ENCODE results near the gene MTMR2.

The MTMR2 gene

DNA sequence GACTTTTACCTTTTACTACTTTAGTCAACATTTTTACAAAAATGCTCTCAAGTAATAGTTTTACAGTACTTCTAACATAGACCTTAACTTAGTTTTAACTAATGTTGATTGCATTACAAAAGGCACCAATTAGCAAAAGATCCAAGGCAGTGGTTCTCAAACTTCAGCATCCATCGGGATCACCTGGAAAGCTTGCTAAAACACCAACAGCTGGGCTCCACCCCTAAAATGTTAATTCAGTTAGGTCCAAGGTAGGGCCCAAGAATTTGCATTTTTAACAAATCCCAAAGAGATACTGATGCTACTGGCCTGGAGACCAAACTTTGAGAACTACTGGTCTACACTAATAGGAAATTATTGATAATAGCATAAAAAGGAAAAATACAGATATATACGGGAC, 5.9 kb downstream of the MTMR2 start:
- DNase-seq (ENCODE audit: low read depth) = no peak

DNA sequence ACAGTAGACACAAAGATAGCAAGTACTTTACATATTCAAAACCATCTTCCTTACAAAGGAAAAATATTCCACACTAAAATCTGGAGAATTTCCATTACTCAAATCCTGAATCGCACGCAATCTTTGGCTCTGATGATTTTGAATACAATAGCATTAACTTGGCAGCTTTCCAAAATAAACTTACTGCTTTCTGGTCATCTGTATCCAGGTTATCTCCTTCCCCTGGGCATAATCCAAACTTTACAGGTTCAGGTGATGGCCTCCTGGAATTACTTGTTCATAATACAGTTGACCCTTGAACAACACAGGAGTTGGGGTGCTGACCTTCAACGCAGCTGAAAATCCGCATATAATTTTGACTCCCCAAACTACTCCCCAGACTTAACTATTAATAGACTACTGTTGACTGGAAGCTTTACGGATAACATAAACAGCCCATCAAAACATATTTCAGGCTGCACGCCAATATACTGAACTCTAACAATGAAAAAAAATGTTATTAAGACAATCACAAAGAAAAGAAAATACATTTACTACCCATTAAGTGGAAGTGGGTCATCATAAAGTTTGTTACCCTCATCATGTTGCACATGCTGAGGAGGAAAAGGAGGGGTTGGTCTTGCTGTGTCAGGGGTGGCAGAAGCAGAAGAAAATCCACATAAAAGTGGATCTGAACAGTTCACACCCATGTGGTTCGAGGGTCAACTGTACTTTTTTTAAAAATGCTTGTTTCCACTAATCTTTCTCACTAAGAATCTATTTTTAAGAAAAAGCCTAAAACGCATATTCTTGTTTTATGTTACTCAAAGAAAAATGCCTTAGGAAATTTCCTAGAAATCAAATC, 6.5 kb downstream of the MTMR2 start:
- no peak for DNase-seq (ENCODE audit: low read depth)

DNA sequence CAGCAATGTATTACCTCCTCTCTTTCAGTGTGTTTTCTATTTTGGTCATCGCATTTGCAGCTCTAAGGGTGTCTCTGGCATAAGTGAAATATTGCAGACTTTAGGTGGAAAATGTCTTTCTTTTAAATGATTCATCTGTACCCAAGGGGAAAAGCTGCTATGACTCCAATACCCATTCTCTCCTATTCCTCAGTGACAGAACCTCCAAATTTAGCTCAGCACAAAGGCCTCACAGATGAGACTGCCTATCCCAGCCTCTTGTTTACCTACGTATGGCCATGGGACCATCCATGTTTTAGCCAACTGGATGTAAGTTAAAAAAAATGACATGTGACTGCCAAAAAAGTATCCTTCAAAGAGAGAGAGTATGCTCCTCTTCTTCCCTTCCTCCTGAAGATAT, 7.9 kb downstream of the MTMR2 start:
- no peak for DNase-seq (ENCODE audit: low read depth)

DNA sequence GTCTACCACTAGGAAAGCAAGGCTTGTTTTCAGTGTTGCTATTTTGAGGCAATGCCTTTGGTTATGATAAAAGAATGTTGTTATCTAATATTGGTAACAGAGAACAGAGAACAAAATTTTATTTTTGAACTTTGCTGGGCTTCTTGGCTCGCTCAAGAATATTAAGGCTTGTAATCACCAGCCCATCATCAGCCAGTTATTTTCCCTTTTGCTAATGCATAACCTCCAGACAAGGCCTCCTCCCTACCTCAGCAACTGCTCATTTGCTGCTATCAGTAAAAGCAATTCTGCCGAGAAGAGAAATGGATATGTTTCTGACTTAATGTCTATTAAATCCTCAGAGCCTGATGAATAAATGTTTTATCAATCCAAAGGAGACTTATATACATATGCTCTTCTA, 8.9 kb downstream of the MTMR2 start:
- DNase-seq (ENCODE audit: low read depth) = no peak

DNA sequence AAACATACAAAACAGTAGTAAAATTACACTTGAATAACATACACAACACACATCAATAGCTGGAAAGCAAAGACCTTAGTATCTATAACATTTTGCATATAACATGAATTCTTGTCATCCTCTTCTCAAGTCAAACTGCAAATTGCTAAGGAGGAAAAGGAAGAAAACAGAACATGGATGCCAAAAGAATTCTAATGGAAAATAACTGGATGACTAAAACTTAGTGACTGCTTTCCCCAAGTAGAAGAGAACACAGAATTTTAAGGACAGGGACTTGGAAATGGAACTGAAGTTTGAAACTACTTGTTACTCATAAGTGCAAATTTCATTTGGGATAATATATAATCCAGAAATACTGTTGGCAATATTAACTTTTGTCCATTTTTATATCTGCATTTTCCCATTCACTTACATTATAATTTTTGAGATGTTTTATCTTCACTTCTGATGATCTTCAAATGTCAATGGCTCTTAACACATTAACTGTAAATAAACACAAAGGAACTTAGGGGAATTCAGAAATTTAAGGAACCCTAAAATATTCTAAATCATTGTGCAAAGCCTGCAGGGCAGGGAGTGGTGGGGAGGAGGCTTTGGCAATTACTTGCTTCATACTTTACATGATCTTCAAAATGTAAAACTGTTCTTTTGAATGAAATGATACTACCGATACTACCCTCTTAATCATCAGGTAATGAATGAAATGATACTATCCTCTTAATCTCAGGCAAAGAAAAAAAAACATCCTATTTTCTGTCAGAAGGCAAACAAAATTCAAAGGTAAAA, 9.9 kb downstream of the MTMR2 start:
- no peak for DNase-seq (ENCODE audit: low read depth)

DNA sequence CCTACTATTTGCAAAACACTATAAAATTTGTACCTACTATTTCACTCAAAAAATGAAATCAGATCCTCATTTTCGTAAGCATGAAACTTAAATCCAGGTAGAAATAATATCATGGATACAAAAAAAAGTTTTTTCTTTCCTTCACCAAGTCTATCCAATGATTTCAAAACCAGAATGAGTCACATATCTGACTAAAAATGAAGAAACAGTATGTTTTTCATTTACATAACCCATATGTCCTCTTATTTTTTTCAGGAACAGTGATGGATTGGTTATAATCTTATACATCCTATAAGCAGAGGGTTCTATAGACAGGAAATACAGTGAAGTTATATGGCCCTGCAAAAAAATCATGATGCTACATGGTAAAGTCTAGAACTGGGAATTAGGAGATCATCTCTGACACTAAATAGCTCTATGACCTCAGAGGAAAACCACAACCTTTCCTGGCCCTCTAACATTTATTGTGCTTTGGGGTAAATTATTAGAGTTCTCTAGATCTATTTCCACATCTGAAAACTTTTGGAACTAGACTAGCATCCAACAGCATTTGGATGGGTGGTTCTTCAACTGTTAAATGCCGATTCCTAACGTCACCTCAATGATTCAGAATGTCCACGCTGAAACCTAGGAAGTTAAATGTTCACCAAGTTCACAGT, 10.9 kb downstream of the MTMR2 start:
- no peak for DNase-seq (ENCODE audit: low read depth)

DNA sequence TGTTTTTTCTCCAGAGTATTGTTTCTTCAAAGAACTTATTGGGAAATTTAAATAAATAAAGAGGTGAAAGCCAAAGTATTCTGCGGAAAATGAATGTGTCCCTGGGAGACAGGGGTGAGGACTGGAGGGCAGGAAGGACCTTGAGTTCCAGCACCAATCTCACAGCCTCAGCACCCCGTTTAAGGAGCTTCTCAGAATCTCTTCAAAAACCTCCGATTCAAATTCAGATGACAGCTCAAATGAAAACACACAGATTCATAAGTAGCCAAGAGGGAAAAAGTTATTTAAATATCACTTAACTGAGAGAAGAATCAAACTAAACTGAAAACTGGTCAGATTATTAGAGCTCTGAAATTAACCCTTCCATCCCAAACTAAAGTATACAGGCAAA, 12.5 kb downstream of the MTMR2 start:
- no peak for DNase-seq (ENCODE audit: low read depth)

DNA sequence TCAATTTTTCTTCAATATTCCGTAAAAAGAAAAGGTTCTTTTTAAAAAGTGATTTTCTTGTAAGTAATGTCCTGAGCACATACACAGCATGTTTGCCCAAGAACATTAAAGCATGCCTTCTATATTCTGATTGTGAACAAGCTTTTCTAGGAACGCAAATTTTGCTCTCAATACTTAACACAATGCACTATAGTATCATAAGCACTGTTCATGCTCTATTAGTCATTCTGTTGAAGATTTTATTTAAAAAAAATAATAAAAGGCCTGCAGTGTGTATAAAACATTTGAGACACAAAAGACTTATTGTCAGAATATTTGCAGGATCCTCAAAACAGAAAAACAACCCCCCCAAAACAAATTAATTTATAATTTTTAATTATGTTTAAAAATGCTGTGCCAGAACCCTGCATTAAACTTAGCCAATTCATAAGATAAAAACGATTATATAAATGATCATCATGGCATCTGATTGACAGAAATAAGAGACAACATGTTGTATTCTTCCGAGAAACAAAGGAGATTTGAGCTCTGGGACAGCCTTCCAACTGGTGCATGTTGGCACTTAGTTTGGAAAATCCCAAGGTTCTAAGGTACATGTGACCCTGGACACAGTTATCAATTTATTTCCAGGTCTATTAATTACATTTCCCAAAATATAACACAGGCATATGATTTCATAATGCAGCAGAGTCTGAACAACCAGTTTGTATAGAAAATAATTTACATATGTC, 13.1 kb downstream of the MTMR2 start:
- no peak for DNase-seq (ENCODE audit: low read depth)

DNA sequence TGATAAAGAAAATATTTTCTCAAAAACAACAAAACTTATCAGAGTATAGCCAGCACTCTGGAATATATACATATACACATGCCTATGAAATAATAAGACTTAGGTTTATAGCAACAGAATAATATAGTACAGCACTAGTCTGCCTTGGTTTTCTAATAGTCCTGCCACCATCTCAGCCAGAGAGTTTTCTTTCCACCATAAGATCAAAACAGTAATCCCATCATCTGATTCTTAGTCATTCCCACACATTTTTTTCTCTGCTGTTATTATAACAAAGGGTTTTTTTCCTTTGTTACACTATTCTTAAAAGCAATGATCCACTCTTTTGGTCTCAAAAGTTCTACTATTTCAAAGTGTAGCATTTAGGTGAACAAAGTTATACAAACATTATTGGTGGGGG, 15.1 kb downstream of the MTMR2 start:
- DNase-seq (ENCODE audit: low read depth) = no peak

DNA sequence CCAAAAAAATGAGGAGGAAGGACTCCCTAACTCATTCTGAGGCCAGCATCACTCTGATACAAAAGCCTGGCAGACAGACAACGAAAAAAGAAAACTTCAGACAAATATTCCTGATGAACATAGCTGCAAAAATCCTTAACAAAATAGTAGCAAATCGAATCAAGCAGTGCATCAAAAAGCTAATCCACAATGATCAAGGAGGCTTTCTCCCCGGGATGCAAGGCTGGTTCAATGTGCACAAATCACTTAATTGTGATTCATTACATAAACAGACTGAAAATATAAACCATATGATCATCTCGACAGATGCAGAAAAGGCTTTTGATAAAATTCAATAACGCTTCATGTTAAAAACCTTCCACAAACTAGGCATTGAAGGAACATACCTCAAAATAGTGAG, 16.4 kb downstream of the MTMR2 start:
- DNase-seq (ENCODE audit: low read depth) = no peak

DNA sequence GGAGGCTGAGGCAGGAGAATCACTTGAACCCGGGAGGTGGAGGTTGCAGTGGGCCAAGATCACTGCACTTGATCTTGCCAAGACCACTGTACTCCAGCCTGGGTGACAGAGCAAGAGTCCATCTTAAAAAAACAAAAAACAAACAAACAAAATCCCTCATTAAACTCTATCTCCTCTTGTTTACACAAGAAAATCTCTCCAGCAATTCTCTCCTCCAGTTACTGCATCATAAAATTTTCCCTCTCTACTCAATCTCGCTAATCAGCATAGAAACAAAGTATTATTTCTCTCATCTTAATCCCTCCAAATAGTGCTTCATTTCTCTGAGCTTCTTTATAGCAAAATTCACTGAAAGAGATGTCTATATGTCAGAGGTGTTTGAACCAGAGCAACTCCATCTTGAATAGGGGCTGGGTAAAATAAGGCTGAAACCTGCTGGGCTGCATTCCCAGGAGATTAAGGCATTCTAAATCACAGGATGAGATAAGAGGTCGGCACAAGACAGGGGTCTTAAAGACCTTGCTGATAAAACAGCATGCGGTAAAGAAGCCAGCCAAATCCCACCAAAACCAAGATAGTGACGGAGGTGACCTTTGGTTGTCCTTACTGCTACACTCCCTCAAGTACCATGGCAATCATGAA, 19.8 kb downstream of the MTMR2 start:
- no peak for DNase-seq (ENCODE audit: low read depth)

DNA sequence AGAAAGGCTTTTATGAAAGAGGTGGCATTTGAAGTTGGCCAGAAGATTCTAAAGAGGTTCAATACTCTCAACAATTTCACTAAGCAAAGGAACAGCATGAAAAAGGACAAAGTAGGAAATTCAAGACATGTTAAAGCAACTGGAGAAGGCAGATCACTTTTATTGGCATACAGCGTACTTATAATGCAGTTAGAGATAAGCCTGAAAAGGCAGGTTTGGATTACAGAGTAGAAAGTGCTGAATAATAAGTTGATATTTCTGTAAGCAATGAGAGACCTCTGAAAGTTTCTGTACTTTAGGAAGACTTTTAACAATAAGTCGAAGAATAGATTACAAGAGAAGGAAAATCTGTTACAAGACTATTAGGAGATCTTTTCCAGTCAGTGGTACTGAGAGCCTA, 25.1 kb downstream of the MTMR2 start:
- no peak for DNase-seq (ENCODE audit: low read depth)

DNA sequence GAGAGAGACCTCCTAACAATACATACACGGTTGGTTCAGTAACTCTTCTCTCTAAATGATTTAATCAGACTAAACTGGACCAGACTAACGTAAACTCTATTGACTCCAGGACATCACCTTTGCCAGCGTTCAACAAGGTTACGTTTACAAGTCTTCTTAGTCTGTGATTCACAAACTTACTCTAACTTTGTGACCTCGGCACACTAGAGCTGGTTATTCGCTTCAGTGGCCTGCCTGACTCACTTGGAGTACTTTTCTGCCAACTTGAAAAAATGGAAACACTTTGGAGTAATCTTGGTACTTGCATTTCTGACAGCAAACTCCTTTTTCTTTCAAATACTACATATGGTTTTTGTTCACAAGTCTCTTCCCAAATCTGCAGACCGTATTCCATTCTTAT, 26.2 kb downstream of the MTMR2 start:
- DNase-seq (ENCODE audit: low read depth) = no peak

DNA sequence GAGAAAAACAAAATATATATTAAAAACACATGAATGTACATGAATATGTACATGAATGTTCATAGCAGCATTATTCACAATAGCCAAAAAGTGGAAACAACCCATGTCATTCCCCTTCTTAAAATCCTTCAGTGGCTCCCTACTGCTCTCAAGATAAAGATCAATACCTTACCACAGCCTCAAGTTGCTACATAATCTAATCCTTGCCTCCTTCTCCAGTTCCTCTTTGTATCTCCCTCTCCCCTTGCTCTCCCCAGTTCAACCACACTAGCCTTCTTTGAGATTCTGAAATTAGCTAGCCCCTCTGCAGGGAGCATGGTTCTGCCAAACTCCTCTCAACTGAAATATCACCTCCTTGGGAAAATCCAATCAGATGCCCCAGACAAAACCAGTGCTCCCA, 28.1 kb downstream of the MTMR2 start:
- DNase-seq (ENCODE audit: low read depth) = no peak

DNA sequence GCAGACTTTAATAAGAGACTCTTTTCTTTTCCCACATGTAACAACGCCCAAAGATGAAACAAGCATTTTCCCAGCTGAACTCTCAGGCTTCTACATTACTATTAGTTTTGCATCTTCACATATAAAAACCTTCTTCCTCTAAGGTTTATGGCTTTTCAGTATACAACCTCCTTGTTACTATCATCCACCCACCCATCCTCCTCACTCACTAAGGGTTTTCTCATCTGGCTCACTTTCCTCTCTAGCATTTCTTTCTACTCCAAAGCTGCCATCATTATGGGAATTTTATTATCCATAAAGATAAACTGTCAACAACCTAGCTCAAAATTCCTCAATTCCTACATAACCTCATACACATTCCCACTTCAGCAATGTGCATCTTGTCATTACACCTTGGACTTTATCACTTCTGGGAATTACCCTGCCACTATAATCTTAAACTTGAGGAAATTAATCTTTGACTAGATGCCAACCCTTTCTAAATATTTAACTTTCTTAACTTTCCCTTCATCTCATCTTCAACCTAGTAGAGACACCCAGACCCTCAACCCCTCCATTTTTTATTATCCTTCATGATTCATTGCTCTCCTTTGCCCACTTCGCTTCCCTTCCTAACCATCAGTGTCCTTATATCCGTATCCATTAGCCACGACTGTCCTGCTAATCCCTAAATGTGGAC, 30.9 kb downstream of the MTMR2 start:
- DNase-seq (ENCODE audit: low read depth) = no peak

DNA sequence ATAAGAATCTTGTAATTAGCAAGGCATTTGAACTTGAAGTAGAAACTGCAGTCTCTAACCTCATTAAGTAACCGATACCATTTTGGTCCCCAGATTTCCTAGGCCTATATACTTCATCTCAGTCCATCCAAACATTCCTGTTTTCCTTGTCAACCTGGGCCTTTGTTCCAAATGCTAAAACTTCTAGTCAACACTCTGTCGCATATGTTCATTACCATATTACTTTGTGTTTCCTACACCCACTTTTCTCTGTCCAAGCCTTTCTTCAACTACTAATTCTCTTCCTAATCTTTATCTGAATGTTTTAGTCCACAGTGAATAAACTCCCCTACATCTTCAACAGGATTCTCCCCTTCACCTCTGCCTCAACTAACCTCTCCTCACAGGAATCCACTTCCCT, 31.4 kb downstream of the MTMR2 start:
- DNase-seq (ENCODE audit: low read depth) = no peak

DNA sequence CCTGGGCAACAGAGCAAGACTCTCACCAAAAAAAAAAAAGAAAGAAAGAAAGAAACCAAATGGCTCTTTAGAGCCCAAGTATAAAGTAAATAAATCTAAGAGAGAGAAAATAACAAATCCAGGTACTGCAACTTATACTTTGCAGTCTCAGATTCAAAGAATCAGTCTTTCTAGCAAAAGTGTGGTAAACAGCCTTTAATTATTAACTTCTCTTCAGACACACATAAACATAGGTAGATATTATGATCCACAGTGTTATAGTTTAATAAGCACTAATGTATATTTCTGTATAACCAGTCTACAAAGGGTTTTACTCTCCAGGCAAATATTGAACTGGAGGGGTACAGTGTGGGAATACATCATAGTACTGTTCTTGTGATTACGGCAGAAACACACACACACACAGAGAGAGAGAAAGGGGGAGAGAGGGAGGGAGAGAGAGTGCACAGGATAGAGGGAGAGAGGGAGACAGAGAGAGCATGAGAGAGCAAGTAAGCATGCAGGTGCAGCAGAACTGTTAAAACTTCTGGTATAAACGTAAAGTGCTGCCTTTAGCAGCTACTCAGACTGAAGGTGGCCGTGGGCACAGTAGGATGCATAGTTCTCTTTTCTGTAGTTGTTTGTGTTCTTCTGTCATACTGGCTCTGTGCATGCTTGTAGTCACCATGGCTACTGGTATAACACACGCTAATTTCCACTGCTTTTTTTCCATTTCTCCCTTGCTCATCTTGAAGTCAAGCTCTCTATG, 32.3 kb downstream of the MTMR2 start:
- no peak for DNase-seq (ENCODE audit: low read depth)

DNA sequence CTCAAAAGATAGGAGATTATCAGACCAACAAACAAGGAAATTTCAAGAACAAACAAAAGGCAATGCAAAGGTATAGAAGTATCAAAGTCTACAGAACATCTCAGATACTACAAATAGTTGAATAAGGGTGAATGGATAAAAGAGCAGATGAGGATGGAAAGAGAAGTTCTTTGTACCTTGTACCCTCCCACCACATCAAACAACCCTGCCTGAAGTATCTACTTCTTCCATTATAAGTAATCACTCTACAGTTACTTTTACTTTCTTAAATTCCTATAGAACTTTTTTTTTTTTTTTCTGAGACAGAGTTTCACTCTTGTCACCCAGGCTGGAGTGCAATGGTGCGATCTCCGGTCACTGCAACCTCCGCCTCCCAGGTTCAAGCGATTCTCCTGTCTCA, 35.1 kb downstream of the MTMR2 start:
- DNase-seq (ENCODE audit: low read depth) = no peak

DNA sequence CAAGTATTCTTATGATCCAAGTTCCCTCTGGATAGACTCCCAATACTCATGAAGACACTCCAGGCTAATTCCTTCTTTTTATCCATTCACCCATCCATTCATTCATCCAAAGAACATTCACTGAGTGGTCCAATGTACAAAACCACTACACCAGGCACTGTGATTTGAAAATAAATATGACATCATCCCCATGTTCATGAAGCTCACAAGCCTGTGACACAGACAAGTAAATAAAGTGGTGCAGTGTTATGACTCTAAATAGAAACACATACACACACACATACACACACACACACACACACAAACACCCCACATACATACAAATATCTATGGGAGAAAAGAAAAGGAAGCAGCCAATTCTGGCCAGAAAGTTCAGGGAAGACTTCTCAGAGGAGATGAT, 35.5 kb downstream of the MTMR2 start:
- DNase-seq (ENCODE audit: low read depth) = no peak

DNA sequence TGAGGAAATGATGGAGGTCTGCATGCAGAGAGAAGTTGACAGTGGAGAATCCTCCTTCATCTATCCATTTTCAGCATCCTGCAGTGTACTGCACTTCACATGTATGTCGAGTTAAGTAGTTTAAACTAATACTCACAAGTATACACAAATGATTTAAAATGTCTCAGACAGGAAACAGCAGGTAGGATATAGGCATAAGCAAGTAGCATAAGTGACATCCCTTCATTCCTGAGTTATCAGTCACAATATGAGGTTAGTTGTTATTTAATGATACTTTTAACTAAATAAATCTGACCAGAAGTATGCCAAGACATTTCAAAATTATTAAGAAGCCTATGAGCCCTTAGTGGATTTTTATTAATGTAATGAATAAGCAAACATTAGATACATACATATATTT, 37.4 kb downstream of the MTMR2 start:
- DNase-seq (ENCODE audit: low read depth) = no peak

DNA sequence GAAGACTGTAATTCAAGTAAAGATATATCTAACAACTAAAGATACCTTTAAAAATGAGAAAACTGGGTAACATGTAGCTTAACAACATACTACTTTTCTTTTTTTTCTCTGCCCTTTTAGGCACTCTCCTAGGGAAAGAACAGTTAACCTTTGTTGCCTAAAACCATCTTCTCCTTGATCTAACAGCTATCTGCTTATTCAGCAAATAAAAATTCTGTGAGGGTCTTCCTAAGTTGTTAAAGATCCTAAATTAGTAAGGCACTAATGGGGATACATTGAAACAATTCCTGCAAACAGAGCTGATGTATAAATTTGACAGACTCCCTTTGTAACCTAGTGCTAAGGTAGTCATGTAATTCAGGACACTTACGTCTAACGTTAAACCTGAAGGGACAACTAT, 39.1 kb downstream of the MTMR2 start:
- no peak for DNase-seq (ENCODE audit: low read depth)
